Keratinocyte (primary cell): ENCODE data around the gene APOM. TPM values are rescaled to one million over a fixed set of nuclear protein-coding genes. Genes with fewer than 3 reads are reported as not detected.

Source experiments
- DNase-seq: peaks from one replicate; pipeline ENCODE4 v3.0.0-alpha.2; 2011; ENCODE audit warnings: low read depth, missing footprints, low spot score
- FAIRE-seq: peaks from 2 replicates; lab custom pipeline; 2011; peaks lifted over from hg19 to GRCh38; lab: Jason Lieb, UNC
- H2AFZ ChIP-seq: 2 replicates; pipeline ENCODE4 v1.6.0; 2012; ENCODE audit warnings: low read length, control low read depth, inconsistent platforms; ENCODE audit not compliant: control insufficient read depth
- H3K27ac ChIP-seq: 2 replicates; pipeline ENCODE4 v1.5.1; 2011; ENCODE audit warnings: low read length; ENCODE audit not compliant: control insufficient read depth, insufficient read depth
- H3K27me3 ChIP-seq: 3 replicates; pipeline ENCODE4 v1.6.0; 2011; ENCODE audit warnings: low read length; ENCODE audit not compliant: control insufficient read depth, insufficient read depth; ENCODE audit errors: extremely low read depth
- H3K36me3 ChIP-seq, 2 experiments: 2 replicates in 1 of 2; 3 replicates in 1 of 2; pipeline ENCODE4 v1.5.1; 2011; ENCODE audit warnings: low read length in 2 of 2, mild to moderate bottlenecking in 1 of 2; ENCODE audit not compliant: control insufficient read depth in 2 of 2, insufficient read depth in 2 of 2; ENCODE audit errors: extremely low read depth in 1 of 2
- H3K4me1 ChIP-seq: 3 replicates; pipeline ENCODE4 v1.5.1; 2011; ENCODE audit warnings: low read length; ENCODE audit not compliant: control insufficient read depth, insufficient read depth; ENCODE audit errors: extremely low read depth
- H3K4me2 ChIP-seq: 3 replicates; pipeline ENCODE4 v1.6.0; 2011; ENCODE audit warnings: low read depth, low read length; ENCODE audit not compliant: control insufficient read depth, insufficient read depth; ENCODE audit errors: extremely low read depth
- H3K4me3 ChIP-seq, 3 experiments: fragments of 200-600 bp in 1 of 3; sonication (generic) in 1 of 3; 2 replicates in 2 of 3; 3 replicates in 1 of 3; pipeline ENCODE4 v1.5.1; 2011 to 2016; ENCODE audit warnings: low read length in 3 of 3, mild to moderate bottlenecking in 3 of 3, control low read depth in 2 of 3, inconsistent platforms in 1 of 3, low read depth in 1 of 3, mixed read lengths in 1 of 3, mixed run types in 1 of 3, moderate library complexity in 1 of 3; ENCODE audit not compliant: control insufficient read depth in 2 of 3, insufficient read depth in 2 of 3; ENCODE audit errors: extremely low read depth in 1 of 3
- H3K79me2 ChIP-seq: 2 replicates; pipeline ENCODE4 v1.6.0; 2012; ENCODE audit warnings: low read length; ENCODE audit not compliant: control insufficient read depth, insufficient read depth
- H3K9ac ChIP-seq: 3 replicates; pipeline ENCODE4 v1.6.0; 2011; ENCODE audit warnings: low read length; ENCODE audit not compliant: control insufficient read depth, insufficient read depth; ENCODE audit errors: extremely low read depth
- H3K9me1 ChIP-seq: 3 replicates; pipeline ENCODE4 v1.6.0; 2011; ENCODE audit warnings: low read length; ENCODE audit not compliant: control insufficient read depth, insufficient read depth; ENCODE audit errors: extremely low read depth
- H3K9me3 ChIP-seq: 2 replicates; pipeline ENCODE4 v1.5.1; 2012; ENCODE audit warnings: low read depth, low read length; ENCODE audit not compliant: control insufficient read depth
- H4K20me1 ChIP-seq: 3 replicates; pipeline ENCODE4 v1.6.0; 2011; ENCODE audit warnings: low read length; ENCODE audit not compliant: control insufficient read depth, insufficient read depth; ENCODE audit errors: extremely low read depth
- CTCF ChIP-seq, 3 experiments: IDR thresholded peaks in 1 of 3; conservative IDR thresholded peaks in 1 of 3; optimal IDR thresholded peaks in 1 of 3; 2 replicates in 2 of 3; 3 replicates in 1 of 3; pipeline versions ENCODE3 to v1.5.1; 2011; ENCODE audit warnings: low read length in 3 of 3, mild to moderate bottlenecking in 3 of 3, moderate library complexity in 2 of 3, control low read depth in 1 of 3, inconsistent platforms in 1 of 3; ENCODE audit not compliant: insufficient read depth in 2 of 3; ENCODE audit errors: extremely low read depth in 1 of 3
- EZH2 ChIP-seq: IDR thresholded peaks from one replicate; pipeline ENCODE4 v1.6.1; 2012; ENCODE audit warnings: inconsistent platforms, mild to moderate bottlenecking, low read length, moderate library complexity
- dilution Hi-C: fragments of 300-500 bp; cut with MboI; formaldehyde crosslinking; loops from one replicate; pipeline ENCODE4 v1.7.0; 2020; ENCODE audit warnings: low sequenced_read_pairs; ENCODE audit not compliant: extremely low pct_ligation_motif_present
- polyA plus RNA-seq, 5 experiments: library from polyadenylated mRNA; depleted of rRNA in 3 of 5; stranded (reverse) in 3 of 5; stranded (forward) in 1 of 5; unstranded in 1 of 5; fragments of >200 nt; gene quantifications; 1 replicate in 1 of 5; 2 replicates in 3 of 5; 3 replicates in 1 of 5; pipeline versions ENCODE4 v1.2.1 to v1.2.3, GENCODE V29; 2011 to 2012; ENCODE audit warnings: missing spikeins in 2 of 5, low read depth in 1 of 5, low replicate concordance in 1 of 5

APOM gene
- polyA plus RNA-seq, 1 donor (not counting 4 experiments of a cell fraction or from before 2014, with no cell fraction given), result 1.4 TPM

- Histone ChIP-seq H3K27ac (no peak overlapping the region), H3K27me3 (no peaks in the 10 kb centered on the region), H2AFZ (no peak overlapping the region), H3K79me2 (no peaks in the 10 kb centered on the region), H3K9me1 (no peaks in the 10 kb centered on the region), H3K9ac (no peak overlapping the region), H3K4me3 (no peak overlapping the region), H3K36me3 (peaks cover 22 to 35% of the 10 kb centered on the region in 2 experiments), H3K4me2 (no peak overlapping the region), H3K4me1 (no peaks in the 10 kb centered on the region), H4K20me1 (no peaks in the 10 kb centered on the region), H3K9me3 (no peaks in the 10 kb centered on the region)
- no peak for TF ChIP-seq EZH2
- TF ChIP-seq CTCF (optimal IDR thresholded peaks at IDR 0.05 in 1 of 3, IDR thresholded peaks at IDR 0.05 in 1 of 3, conservative IDR thresholded peaks at IDR 0.05 in 1 of 3; ENCODE audit: extremely low read depth in 1 of 3, insufficient read depth in 2 of 3, low read length in 3 of 3), result no peak
- no peak for FAIRE-seq
- dilution Hi-C loops, result no loop called here
- no peak for DNase-seq
Observed at GRCh38 chr6:31692886-31693285, 37.2 kb downstream of the APOM start.

GRCh38 chr6:31693535-31693934, 37.8 kb downstream of the APOM start:
- Histone ChIP-seq H3K79me2 (no peaks in the 10 kb centered on the region), H2AFZ (no peak overlapping the region), H3K36me3 (peaks cover 22 to 29% of the 10 kb centered on the region in 2 experiments), H3K9me1 (no peaks in the 10 kb centered on the region), H4K20me1 (no peaks in the 10 kb centered on the region), H3K4me3 (no peak overlapping the region), H3K4me1 (no peaks in the 10 kb centered on the region), H3K9ac (no peak overlapping the region), H3K9me3 (no peaks in the 10 kb centered on the region), H3K27ac (no peak overlapping the region), H3K27me3 (no peaks in the 10 kb centered on the region), H3K4me2 (no peak overlapping the region)
- TF ChIP-seq EZH2 (no peak), CTCF (optimal IDR thresholded peaks at IDR 0.05 in 1 of 3, IDR thresholded peaks at IDR 0.05 in 1 of 3, conservative IDR thresholded peaks at IDR 0.05 in 1 of 3; ENCODE audit: extremely low read depth in 1 of 3, insufficient read depth in 2 of 3, low read length in 3 of 3) (no peak)
- dilution Hi-C loops, result no loop called here
- FAIRE-seq (no peak), DNase-seq (no peak)
